ENCODE results near the gene NUP58. TPM values are rescaled to one million over a fixed set of nuclear protein-coding genes. Genes with fewer than 3 reads are reported as not detected.

Gene NUP58
- total and polyA plus RNA-seq, 9 of the 15 experiments (the other 6 are each of a cell fraction or from before 2014, with no cell fraction given): 12.5 to 98.0 (median 42.6) TPM

DNA sequence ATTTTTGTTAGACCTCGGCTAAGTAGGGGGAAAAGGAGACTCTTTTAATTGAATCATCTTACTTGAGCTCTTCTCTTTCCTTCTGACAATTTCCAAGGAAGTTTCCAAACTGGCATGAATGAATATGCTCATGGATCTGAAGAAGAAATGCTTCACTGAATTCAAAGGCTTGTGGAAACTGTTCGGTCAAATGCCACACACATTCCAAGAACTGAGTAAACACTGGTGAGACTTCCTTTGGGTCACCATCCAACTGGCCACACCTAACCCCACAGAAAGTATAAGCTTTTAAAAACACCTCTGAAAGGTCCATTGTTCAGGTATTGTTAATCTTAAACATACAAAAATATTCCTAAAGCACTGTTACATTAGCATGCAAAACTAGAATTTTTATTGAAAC lies 47.7 kb upstream of the NUP58 start:
- H4K20me1 ChIP-seq (replicated peaks; ENCODE audit: control insufficient read depth, insufficient read depth, low read length): no peaks in the 10 kb centered on the region
- no TSS peak for BruUV-seq (replicated peaks)
- H3K27ac ChIP-seq (ENCODE audit: extremely low read depth, low read depth, low read length): no peak overlapping the region
- ATAC-seq: no peak
- FAIRE-seq: no peak
- WGBS (ENCODE audit: insufficient coverage, low coverage, missing lambda C conversion rate): 62% methylated on average over 2 of the region's 2 CpGs
- no peak overlapping the region for H3K9ac ChIP-seq (ENCODE audit: insufficient read depth in 1 of 2, low read depth in 2 of 2, low read length in 2 of 2)
- no peaks in the 10 kb centered on the region for H3K4me1 ChIP-seq (replicated peaks in 1 of 2; ENCODE audit: control insufficient read depth in 2 of 2, insufficient read depth in 2 of 2, low read length in 2 of 2)
- in situ Hi-C loops (cut with MboI) (no loop called here), intact Hi-C loops (cut with micrococcal nuclease) (no loop called here)
- H3K4me2 ChIP-seq (ENCODE audit: insufficient read depth, low read length): no peak overlapping the region
- H3K79me2 ChIP-seq (ENCODE audit: control insufficient read depth, insufficient read depth, low read length): no peaks in the 10 kb centered on the region
- no peak overlapping the region for H3K4me3 ChIP-seq
- DNase-seq (ENCODE audit: extremely low read depth in 1 of 4, low spot score in 3 of 4): no peak
- peaks cover 7% of the 10 kb centered on the region; the same call in 1 of the 3 replicates for H3K36me3 ChIP-seq (ENCODE audit: control insufficient read depth, insufficient read depth, low read length)
- H2AFZ ChIP-seq (ENCODE audit: low read depth, low read length): no peak overlapping the region
- POLR2A ChIA-PET: interaction anchor here (0.7 to 0.8 kb wide), 2 partner anchors 9 to 252 kb away, joined by 3 read pairs; no protein-coding TSS in a partner anchor
- H3K27me3 ChIP-seq (ENCODE audit: control insufficient read depth in 2 of 2, insufficient read depth in 2 of 2, low read length in 2 of 2): no peaks in the 10 kb centered on the region
- H3K9me3 ChIP-seq (replicated peaks; ENCODE audit: control insufficient read depth, insufficient read depth, low read depth, low read length): no peaks in the 10 kb centered on the region
- no peaks in the 10 kb centered on the region for H3K9me1 ChIP-seq (ENCODE audit: control insufficient read depth, insufficient read depth, low read length)
- CTCF ChIA-PET (ENCODE audit: low intra/inter-chr PET ratio): no interaction called here
- TF ChIP-seq SRF (CRISPR knock-in tag; IDR thresholded peaks at IDR 0.05) (no peak), EGR1 (conservative IDR thresholded peaks at IDR 0.05) (no peak), KDM5B (IDR thresholded peaks at IDR 0.05; ENCODE audit: insufficient replicate concordance, low read depth, low read length) (no peak), HOXB6 (CRISPR knock-in tag; IDR thresholded peaks at IDR 0.05; ENCODE audit: borderline replicate concordance) (no peak), U2AF1 (optimal IDR thresholded peaks at IDR 0.05; ENCODE audit: low read depth, low read length) (no peak), POLR2AphosphoS5 (IDR thresholded peaks at IDR 0.05; ENCODE audit: control insufficient read depth, insufficient read depth, low read depth, low read length) (no peak), ZBTB2 (IDR thresholded peaks at IDR 0.05) (no peak), ZFP36 (IDR thresholded peaks at IDR 0.05; ENCODE audit: low read depth, low read length, partially characterized antibody) (no peak), ZNF507 (tag; conservative IDR thresholded peaks at IDR 0.05) (no peak), GATA2 (CRISPR knock-in tag; IDR thresholded peaks at IDR 0.05) (no peak), ILF3 (IDR thresholded peaks at IDR 0.05; ENCODE audit: borderline replicate concordance) (no peak)
- TF ChIP-seq, protein P1, sequence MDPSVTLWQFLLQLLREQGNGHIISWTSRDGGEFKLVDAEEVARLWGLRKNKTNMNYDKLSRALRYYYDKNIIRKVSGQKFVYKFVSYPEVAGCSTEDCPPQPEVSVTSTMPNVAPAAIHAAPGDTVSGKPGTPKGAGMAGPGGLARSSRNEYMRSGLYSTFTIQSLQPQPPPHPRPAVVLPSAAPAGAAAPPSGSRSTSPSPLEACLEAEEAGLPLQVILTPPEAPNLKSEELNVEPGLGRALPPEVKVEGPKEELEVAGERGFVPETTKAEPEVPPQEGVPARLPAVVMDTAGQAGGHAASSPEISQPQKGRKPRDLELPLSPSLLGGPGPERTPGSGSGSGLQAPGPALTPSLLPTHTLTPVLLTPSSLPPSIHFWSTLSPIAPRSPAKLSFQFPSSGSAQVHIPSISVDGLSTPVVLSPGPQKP (CRISPR knock-in tag; IDR thresholded peaks at IDR 0.05): no peak
- TF ChIP-seq, protein P2, sequence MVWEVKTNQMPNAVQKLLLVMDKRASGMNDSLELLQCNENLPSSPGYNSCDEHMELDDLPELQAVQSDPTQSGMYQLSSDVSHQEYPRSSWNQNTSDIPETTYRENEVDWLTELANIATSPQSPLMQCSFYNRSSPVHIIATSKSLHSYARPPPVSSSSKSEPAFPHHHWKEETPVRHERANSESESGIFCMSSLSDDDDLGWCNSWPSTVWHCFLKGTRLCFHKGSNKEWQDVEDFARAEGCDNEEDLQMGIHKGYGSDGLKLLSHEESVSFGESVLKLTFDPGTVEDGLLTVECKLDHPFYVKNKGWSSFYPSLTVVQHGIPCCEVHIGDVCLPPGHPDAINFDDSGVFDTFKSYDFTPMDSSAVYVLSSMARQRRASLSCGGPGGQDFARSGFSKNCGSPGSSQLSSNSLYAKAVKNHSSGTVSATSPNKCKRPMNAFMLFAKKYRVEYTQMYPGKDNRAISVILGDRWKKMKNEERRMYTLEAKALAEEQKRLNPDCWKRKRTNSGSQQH (CRISPR knock-in tag; IDR thresholded peaks at IDR 0.05): no peak
- TF ChIP-seq, protein P3, sequence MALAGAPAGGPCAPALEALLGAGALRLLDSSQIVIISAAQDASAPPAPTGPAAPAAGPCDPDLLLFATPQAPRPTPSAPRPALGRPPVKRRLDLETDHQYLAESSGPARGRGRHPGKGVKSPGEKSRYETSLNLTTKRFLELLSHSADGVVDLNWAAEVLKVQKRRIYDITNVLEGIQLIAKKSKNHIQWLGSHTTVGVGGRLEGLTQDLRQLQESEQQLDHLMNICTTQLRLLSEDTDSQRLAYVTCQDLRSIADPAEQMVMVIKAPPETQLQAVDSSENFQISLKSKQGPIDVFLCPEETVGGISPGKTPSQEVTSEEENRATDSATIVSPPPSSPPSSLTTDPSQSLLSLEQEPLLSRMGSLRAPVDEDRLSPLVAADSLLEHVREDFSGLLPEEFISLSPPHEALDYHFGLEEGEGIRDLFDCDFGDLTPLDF (CRISPR knock-in tag; IDR thresholded peaks at IDR 0.05): no peak
